Choroid plexus epithelial cell (primary cell): ENCODE results near the gene PNMA3.
A peak's percentile ranks its signal among the peaks of the same experiment; 100 is the strongest.

ENCODE experiments used
- DNase-seq: peaks from one replicate; pipeline ENCODE4 v3.0.0-alpha.2; 2010; ENCODE audit warnings: low read depth
- H3K4me3 ChIP-seq: 2 replicates; pipeline ENCODE4 v1.5.1; 2011; ENCODE audit warnings: low read depth, mild to moderate bottlenecking, control low read depth, low read length, moderate library complexity
- CTCF ChIP-seq: conservative IDR thresholded peaks from 2 replicates; pipeline ENCODE4 v1.5.1; 2011; ENCODE audit warnings: low read depth, mild to moderate bottlenecking, control low read depth, inconsistent platforms, low read length, moderate library complexity

PNMA3 gene

GRCh38 chrX:153032397-153033118, 23.7 kb upstream of the PNMA3 start:
- H3K4me3 ChIP-seq: peak overlapping the region; percentile 48
- TF ChIP-seq CTCF: peak; percentile 75
- DNase-seq: peak; percentile 36

DNA sequence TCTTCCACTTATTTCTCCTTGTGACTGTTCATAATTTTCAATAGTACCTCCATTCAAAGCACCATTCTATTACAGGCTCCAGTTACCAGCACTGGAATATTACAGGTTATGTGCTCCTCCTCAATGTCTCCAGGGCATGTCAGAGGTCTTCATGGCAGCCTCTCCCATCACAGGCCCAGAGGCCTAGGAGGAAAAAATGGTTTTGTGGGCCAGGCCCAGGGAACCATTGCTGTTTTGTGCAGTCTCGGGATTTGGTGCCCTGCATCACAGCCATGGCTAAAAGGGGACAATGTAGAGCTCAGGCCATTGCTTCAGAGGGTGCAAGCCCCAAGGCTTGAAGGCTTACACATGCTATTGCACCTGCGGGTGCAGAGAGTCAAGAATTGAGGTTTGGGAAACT, 7.2 kb upstream of the PNMA3 start:
- DNase-seq: no peak

GRCh38 chrX:153052534-153052933, 3.7 kb upstream of the PNMA3 start:
- peak; percentile 38 for TF ChIP-seq CTCF
- H3K4me3 ChIP-seq: no peak overlapping the region
- DNase-seq: peak; percentile 19

More for the DNA sequence above, 7.2 kb upstream of the PNMA3 start:
- no peak for TF ChIP-seq CTCF
- H3K4me3 ChIP-seq: no peak overlapping the region

GRCh38 chrX:153057281-153057680, 1.0 kb downstream of the PNMA3 start:
- no peak for DNase-seq
- no peak overlapping the region for H3K4me3 ChIP-seq
- TF ChIP-seq CTCF: no peak

GRCh38 chrX:153059191-153060094, 3.2 kb downstream of the PNMA3 start:
- no peak for TF ChIP-seq CTCF
- no peak overlapping the region for H3K4me3 ChIP-seq
- no peak for DNase-seq

GRCh38 chrX:153060095-153060445, 3.8 kb downstream of the PNMA3 start:
- no peak for DNase-seq
- TF ChIP-seq CTCF: no peak
- no peak overlapping the region for H3K4me3 ChIP-seq

- H3K4me3 ChIP-seq: no peak overlapping the region
- no peak for TF ChIP-seq CTCF
- peak; percentile 44 for DNase-seq
Measured at GRCh38 chrX:153061732-153062131, 5.5 kb downstream of the PNMA3 start.
